A549 (cell line): ENCODE data around the gene ZDHHC18. TPM values are rescaled to one million over a fixed set of nuclear protein-coding genes. Genes with fewer than 3 reads are reported as not detected.
"Not testable (repeated sequence)": the region's sequence is repeated elsewhere in the genome, so short reads cannot be mapped to it uniquely, and the experiment has no call there.

Experiments
- ATAC-seq, 2 experiments: fragments of 200-7000 bp in 1 of 2; fragments of >200 bp in 1 of 2; cut with Nextera tagmentation in 1 of 2; cut with Tn5 transposase in 1 of 2; 3 replicates each; pipeline versions ENCODE4 v1.8.0 to v1.9.1; 2018 to 2020; ENCODE audit warnings: mild to moderate bottlenecking in 1 of 2, moderate library complexity in 1 of 2
- CTCF ChIA-PET: fragments of 300-600 bp; sonication (Branson Sonifier 250); formaldehyde crosslinking; extraction: SDS; loops from one replicate; lab custom pipeline; 2021; ENCODE audit warnings: antibody characterized with exemption, inconsistent platforms; lab: Yijun Ruan, JAX
- POLR2A ChIA-PET: fragments of 350-600 bp; formaldehyde crosslinking; extraction: SDS; loops from one replicate; lab custom pipeline; 2021; ENCODE audit warnings: antibody characterized with exemption, inconsistent platforms; lab: Yijun Ruan, JAX
- DNase-seq, 2 experiments: peaks; one replicate each; pipeline versions ENCODE4 v3.0.0 to v3.0.0-alpha.2; 2011 to 2016; ENCODE audit warnings: low read depth in 1 of 2, low spot score in 1 of 2
- FAIRE-seq: peaks from 2 replicates; lab custom pipeline; 2011; peaks lifted over from hg19 to GRCh38; lab: Jason Lieb, UNC
- H3K27ac ChIP-seq, 2 experiments: fragments of >200 bp; sonication (Bioruptor Twin); formaldehyde crosslinking; 3 replicates each; pipeline ENCODE4 v1.5.1; 2016 to 2017
- H3K4me1 ChIP-seq: fragments of >200 bp; sonication (Bioruptor Twin); formaldehyde crosslinking; 3 replicates; pipeline ENCODE4 v1.6.1; 2016
- H3K4me2 ChIP-seq: fragments of >200 bp; sonication (Bioruptor Twin); formaldehyde crosslinking; 3 replicates; pipeline ENCODE4 v1.6.1; 2016
- H3K4me3 ChIP-seq: fragments of >200 bp; sonication (Bioruptor Twin); formaldehyde crosslinking; 3 replicates; pipeline ENCODE4 v1.5.1; 2016
- H3K9me3 ChIP-seq: fragments of >200 bp; sonication (Bioruptor Twin); formaldehyde crosslinking; 3 replicates; pipeline ENCODE4 v1.6.1; 2016
- BCL3 ChIP-seq: fragments of >200 bp; sonication (Bioruptor Twin); formaldehyde crosslinking; IDR thresholded peaks from 3 replicates; pipeline ENCODE4 v1.6.1; 2016
- CBX8 ChIP-seq: fragments of 200-600 bp; sonication (generic); IDR thresholded peaks from 2 replicates; pipeline ENCODE4 v1.6.1; 2016
- CEBPB ChIP-seq, 2 experiments: fragments of >200 bp in 1 of 2; sonication (Bioruptor Twin) in 1 of 2; formaldehyde crosslinking in 1 of 2; IDR thresholded peaks; 2 replicates each; pipeline ENCODE4 v1.6.1; 2012 to 2016
- CTCF ChIP-seq: fragments of >200 bp; sonication (Bioruptor Twin); formaldehyde crosslinking; IDR thresholded peaks from 3 replicates; pipeline ENCODE4 v1.5.1; 2016
- HOXB13 ChIP-seq: fragments of 250-450 bp; sonication (Bioruptor Pico); IDR thresholded peaks from 2 replicates; pipeline ENCODE4 v1.5.0; 2020; ENCODE audit warnings: low read depth, mild to moderate bottlenecking, moderate library complexity
- JUNB ChIP-seq: fragments of >200 bp; sonication (Bioruptor Twin); formaldehyde crosslinking; IDR thresholded peaks from 2 replicates; pipeline ENCODE4 v1.6.1; 2016
- KDM5A ChIP-seq: fragments of 200-600 bp; sonication (generic); IDR thresholded peaks from 2 replicates; pipeline ENCODE4 v1.6.1; 2016; ENCODE audit warnings: antibody characterized with exemption, mild to moderate bottlenecking
- MAZ ChIP-seq: fragments of 150-350 bp; IDR thresholded peaks from 2 replicates; pipeline ENCODE4 v1.6.1; 2014; ENCODE audit warnings: antibody characterized with exemption, low read depth, low read length, borderline replicate concordance
- NFE2L2 ChIP-seq: fragments of 150-350 bp; conservative IDR thresholded peaks from 2 replicates; pipeline ENCODE4 v1.6.1; 2014; ENCODE audit warnings: low read length
- PBX3 ChIP-seq: IDR thresholded peaks from 2 replicates; pipeline ENCODE4 v1.6.1; 2012
- RARB ChIP-seq: fragments of 250-450 bp; sonication (Bioruptor Pico); IDR thresholded peaks from 2 replicates; pipeline ENCODE4 v1.8.0; 2021; ENCODE audit warnings: mild to moderate bottlenecking, moderate library complexity
- RCOR1 ChIP-seq: fragments of 150-350 bp; IDR thresholded peaks from 2 replicates; pipeline ENCODE4 v1.6.1; 2014; ENCODE audit warnings: antibody characterized with exemption, low read length, low read depth
- RNF2 ChIP-seq: fragments of 200-600 bp; sonication (generic); IDR thresholded peaks from 2 replicates; pipeline ENCODE4 v1.6.1; 2016; ENCODE audit warnings: low read depth, mild to moderate bottlenecking, antibody characterized with exemption, moderate library complexity, borderline replicate concordance
- ZNF302 ChIP-seq: fragments of 250-450 bp; sonication (Bioruptor Pico); IDR thresholded peaks from 2 replicates; pipeline ENCODE4 v1.9.0; 2021; ENCODE audit warnings: inconsistent platforms, mild to moderate bottlenecking, moderate library complexity
- WGBS: methylation state at CpG from one replicate; pipeline ENCODE4 v1.1.6; 2017; ENCODE audit errors: missing lambda C conversion rate; 5-methylcytosine and 5-hydroxymethylcytosine counted together
- polyA plus RNA-seq, 4 experiments: library from polyadenylated mRNA; depleted of rRNA in 3 of 4; stranded (reverse); fragments of >200 nt; fragmentation: RNase III in 1 of 4; extraction: RNeasy Plus Mini Kit Qiagen cat#74134 plus additional on column Dnase treatment in 1 of 4; gene quantifications; 2 replicates in 3 of 4; 3 replicates in 1 of 4; pipeline ENCODE4 v1.2.3, GENCODE V29; 2011 to 2017

Gene ZDHHC18
- polyA plus RNA-seq, 2 of the 4 experiments (the other 2 are of a cell fraction): 16.2 to 20.0 TPM

- H3K4me1 ChIP-seq: peaks cover 35% of the 10 kb centered on the region
- no peak overlapping the region for H3K4me3 ChIP-seq
- H3K27ac ChIP-seq: no peak overlapping the region; a peak in 1 of 6 replicates
- ATAC-seq (no peak), DNase-seq (no peak), FAIRE-seq (no peak)
- no peaks in the 10 kb centered on the region for H3K9me3 ChIP-seq
- no peak for TF ChIP-seq MAZ
- no peak for TF ChIP-seq RARB
- TF ChIP-seq KDM5A: no peak
- no peak for TF ChIP-seq CTCF
- no peak for TF ChIP-seq NFE2L2
- TF ChIP-seq CEBPB (IDR thresholded peaks at IDR 0.05): peak in 1 of 2 experiments; percentile 33; a peak in 1 of 4 replicates
- TF ChIP-seq BCL3: no peak
- no peak overlapping the region for H3K4me2 ChIP-seq
- CTCF ChIA-PET: interaction anchor here (0.6 to 1.1 kb wide), 2 partner anchors 13 to 453 kb away, joined by 3 to 5 read pairs; no protein-coding TSS in a partner anchor
- WGBS: 91% methylated on average over 13 of the region's 13 CpGs
- POLR2A ChIA-PET: no interaction called here
Observed at GRCh38 chr1:26844424-26845196, 18.1 kb downstream of the ZDHHC18 start.

- FAIRE-seq, H3K4me3 ChIP-seq, DNase-seq, H3K9me3 ChIP-seq, POLR2A ChIA-PET, ATAC-seq: not testable (repeated sequence)
- CTCF ChIA-PET: interaction anchor here (0.7 to 5.3 kb wide), 7 partner anchors 13 to 245 kb away, joined by 3 to 57 read pairs (median 6); partner anchors contain the start of genes SFN and ZDHHC18
- WGBS: 71% methylated on average over 6 of the region's 6 CpGs
- peak overlapping the region; percentile 94 to 97 for H3K27ac ChIP-seq
- H3K4me2 ChIP-seq: peak overlapping the region; percentile 63
- peaks cover 48% of the 10 kb centered on the region for H3K4me1 ChIP-seq
Observed at GRCh38 chr1:26847826-26848225, 21.3 kb downstream of the ZDHHC18 start.

- peak overlapping the region; percentile 63 for H3K4me2 ChIP-seq
- FAIRE-seq (no peak), ATAC-seq (no peak), DNase-seq (no peak)
- POLR2A ChIA-PET: interaction anchor here (0.9 to 1.5 kb wide), 4 partner anchors 15 to 52 kb away, joined by 3 to 18 read pairs (median 6); partner anchors contain the start of genes GPATCH3, SFN and ZDHHC18
- H3K4me1 ChIP-seq: peaks cover 54% of the 10 kb centered on the region
- no peaks in the 10 kb centered on the region for H3K9me3 ChIP-seq
- TF ChIP-seq NFE2L2 (no peak), JUNB (no peak), RCOR1 (no peak), PBX3 (no peak), HOXB13 (CRISPR knock-in tag) (0 out of 2 replicates have a peak, but pooled peaks have one; percentile 19), ZNF302 (CRISPR knock-in tag) (no peak), CBX8 (no peak), RNF2 (no peak)
- 61% methylated on average over 6 of the region's 10 CpGs for WGBS
- no peak overlapping the region for H3K4me3 ChIP-seq
- peak overlapping the region; percentile 94 to 97 for H3K27ac ChIP-seq
- CTCF ChIA-PET: interaction anchor here (0.7 to 5.3 kb wide), 9 partner anchors 12 to 246 kb away, joined by 3 to 57 read pairs (median 5); partner anchors contain the start of genes SFN and ZDHHC18
Observed at GRCh38 chr1:26848499-26848898, 22.0 kb downstream of the ZDHHC18 start.
